NCI-H2081 (cell line): Measurements from ENCODE around the gene SYT2.
A peak's percentile ranks its signal among the peaks of the same experiment; 100 is the strongest.

ENCODE experiments used
- DNase-seq, 2 experiments: peaks; one replicate each; lab custom pipeline; 2025; lab: John Stamatoyannopoulos, UW

SYT2 gene

DNA sequence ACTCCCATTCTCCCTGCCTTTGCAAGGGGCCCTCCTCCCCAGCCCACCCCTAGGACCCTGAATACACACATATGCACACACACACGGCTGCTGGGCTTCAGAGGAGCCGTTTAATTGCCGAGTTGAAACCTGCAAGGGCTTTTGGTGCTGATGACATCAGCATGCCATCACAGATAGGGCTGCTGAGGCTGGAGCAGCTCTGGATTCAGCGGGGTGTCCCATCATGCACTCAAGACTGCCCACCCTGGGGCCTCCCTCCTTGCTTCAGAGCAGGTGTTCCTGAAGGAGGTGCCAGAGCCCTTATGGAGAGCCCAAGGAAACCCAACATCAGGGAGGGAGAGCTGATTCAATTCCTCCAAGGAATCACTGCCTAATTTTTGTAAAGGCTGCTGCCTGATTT lies 5.7 kb downstream of the SYT2 start:
- no peak for DNase-seq

DNA sequence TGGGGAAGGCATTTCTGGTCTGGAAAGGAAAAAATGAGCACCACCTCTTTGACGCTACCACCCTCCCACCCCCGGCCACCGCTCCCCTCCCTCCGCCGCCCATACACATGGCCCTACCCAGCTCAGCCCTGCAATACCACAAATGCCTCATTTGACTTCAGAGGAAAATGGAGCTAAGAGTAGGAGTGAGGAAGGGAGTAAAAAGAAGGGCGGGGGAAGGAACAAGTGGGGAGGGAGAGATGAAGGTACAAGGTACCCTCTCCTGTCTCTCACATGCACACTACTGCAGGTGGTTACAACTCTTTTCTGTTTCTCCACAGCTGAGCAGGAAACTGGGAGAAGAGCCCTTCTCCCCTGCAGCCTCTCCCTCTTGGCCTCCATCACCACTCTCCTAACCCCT lies 7.1 kb downstream of the SYT2 start:
- no peak for DNase-seq

DNA sequence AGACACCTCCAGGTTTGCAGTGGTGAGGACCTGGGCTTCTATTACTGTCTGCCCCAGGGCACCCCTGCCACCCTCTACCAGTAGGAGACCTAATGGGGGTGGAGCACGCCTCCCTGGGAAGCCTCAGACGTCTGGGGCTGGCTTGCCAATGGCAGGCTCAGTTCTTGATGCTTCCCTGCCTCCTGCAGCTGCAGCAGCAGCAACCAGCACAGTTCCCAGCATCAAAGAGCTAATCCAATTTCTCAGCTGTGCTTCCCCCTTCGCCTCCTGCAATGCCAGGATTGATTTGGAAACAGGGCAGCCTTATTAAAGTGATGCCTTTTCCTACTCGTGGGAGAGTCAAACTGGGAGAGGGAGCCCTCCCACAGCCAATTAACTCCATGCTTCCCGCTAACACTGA lies 8.2 kb downstream of the SYT2 start:
- no peak for DNase-seq

DNA sequence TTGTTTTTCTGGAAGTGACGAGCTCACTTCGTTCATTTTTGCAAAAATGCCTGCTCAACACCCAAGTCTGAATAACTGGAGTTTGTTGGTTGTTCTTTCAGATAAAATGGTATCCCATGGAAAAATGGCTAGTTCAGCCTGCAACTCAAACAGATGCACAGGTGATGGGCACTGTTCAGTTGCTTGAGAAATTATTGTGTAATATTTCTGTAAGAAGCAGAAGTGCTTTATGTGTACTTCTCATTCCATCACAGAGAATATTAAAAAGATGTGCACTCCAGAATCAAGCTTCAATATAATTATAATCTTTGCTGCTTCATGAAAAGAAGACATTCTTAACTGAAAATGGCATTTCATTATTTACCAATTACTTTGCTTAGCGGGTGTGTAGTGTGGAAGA lies 9.1 kb downstream of the SYT2 start:
- no peak for DNase-seq

DNA sequence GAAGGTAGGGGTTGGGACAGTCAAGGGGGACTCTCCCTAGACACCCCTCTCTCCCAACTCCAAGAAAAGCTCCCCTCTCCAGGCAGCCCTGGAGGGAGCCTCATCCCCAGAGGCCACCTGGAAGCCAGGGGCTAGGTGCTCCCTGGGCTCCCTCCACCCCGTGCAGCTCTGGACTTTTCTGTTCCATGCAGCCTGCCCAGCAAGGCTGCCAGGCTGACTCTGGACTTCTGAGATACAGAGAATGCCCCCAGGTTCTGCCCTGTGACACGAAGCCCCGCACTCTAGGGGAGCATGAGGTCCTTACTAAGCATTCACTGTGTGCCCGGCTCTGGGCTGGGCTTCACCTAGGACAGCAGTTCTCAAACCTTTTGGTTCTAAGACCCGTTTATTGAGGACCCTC lies 10.2 kb downstream of the SYT2 start:
- DNase-seq = no peak

DNA sequence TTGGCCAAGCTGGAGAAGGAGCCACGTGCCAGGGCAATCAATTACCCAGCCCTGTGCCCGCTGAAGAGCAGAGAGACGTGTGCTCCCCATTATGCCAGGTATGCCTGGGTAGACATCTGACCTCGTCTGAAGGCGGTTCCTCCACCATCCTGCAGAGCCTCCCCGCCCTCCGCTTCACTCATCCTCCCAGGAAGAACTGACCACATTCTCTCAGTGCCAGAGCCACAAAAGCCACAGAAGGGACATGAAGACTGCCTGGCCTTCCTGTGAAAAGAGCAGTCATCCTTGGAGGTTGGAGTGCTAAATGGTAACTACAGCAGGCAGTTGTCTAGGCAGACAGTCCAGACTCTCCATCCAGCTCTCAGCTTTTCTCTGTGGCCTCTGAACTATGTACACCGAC lies 12.0 kb downstream of the SYT2 start:
- no peak for DNase-seq

DNA sequence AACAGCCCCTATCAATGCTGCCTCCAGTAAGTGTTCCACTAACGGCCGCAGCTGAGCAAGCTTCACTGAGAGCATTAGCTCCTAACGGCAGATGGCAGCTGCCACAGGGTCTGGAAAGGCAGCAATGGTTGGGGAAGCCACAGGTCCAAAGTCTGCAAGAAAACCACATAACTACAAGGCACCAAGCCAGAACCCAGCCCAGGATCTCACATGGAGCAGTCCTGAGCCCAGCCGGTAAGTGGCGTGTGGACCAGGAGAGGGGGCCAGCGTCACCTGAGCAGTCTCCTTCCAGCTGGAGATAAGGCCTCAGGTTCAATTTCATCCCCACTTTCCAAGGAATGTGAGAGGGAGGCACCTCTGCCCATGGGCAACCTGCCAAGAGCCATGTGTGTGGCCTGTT lies 13.2 kb downstream of the SYT2 start:
- no peak for DNase-seq

DNA sequence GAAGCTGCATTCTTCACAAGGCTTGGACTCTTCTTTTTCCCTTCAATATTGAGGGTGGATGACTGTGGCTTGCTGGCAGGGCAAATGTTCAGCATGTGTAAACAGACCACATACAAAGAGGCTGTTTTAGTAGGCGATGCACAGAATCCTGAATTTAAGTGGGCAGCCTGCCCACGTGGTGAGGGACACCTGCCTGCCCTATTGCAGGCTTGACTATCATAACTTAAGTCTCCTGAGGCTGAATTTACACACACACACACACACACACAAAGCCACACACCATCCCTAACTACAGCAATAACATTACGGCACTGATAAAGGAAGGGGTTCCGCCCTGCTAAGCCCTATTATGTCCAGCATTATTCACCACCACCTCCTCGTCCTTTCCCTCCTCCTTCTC lies 15.9 kb downstream of the SYT2 start:
- peak; percentile 38 to 65 for DNase-seq

DNA sequence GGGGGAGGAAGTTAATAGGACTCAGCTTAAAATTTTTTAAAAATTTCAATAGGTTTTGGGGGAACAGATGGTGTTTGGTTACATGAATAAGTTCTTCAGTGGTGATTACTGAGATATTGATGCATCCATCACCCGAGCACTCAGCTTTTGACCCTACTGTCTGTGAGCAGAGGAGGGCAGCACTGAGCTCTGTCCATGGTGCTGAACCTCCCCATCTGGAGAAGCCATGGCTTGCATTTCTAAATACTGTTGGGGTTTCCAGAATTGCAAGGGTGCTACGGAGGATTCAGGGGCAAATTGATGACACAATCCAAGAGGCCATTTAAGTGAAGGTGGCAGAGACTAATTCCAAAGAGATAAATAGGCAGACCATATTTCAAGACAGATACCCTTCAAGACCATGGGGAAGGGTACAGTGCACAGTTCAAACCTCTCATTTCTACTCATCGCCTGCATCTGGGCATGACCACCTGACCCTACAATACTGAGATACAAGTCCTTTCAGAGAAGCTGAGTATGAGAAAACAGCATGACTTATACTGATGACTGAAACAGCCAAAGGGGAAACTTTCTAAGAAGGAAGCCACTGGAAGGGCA lies 17.2 kb downstream of the SYT2 start:
- peak; percentile 32 to 39 for DNase-seq

DNA sequence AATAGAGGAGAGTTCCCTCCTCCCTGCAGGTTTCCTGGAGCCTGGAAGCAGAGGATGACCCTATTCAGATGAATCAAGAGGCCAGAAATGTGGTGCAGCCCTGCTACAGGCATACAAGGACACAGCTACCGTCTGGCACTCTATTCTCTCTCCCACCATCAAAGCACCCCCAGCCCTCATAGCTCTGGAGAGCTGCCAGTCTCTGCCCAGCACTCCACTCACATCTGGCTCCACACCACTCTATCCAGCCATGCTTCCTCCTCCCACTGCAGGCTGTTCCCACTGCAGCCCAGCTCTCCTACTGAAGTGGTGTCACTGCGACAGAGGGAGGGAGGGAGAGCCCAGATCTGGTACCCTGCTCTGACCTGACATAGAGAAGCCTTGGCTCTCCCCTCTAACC lies 18.4 kb downstream of the SYT2 start:
- no peak for DNase-seq

DNA sequence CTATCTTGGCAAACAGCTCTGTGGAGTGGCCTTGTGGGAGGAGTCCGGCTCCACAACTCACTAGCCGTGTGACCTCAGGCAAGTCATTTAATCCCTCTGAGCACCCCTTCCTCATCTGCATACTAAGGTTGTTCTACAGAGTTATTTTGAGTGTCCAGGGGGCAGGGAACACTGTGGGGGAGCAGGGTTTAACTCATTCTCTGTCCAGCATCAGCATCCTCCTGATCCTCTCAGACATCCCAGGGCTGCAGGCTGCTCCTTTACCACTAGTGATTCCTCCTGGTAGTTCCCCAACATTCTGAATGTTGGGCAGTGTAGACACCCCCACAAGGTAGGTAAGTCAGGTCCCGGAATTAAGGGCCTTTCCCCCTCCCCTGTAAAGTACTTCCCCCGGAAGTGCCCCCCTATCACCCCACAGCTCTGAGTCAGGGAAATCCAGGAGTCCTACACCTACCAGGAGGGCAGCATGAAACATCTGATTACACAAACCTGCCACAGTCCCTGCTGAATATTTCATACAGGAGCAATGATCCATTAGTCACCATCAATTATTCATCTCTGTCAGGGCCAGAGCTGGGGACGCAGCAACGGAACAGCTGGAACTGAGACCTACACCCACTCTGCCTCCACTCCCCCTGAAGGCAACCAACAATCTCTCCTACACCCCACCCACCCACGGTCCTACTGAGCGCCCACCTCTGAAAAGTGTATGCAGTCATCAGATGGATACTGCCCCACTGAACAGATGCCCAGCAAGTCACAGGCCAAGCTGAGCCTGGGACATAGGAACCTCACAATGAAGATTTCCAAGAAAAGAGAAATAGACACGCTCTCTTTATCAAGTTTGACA lies 20.5 kb downstream of the SYT2 start:
- no peak for DNase-seq

DNA sequence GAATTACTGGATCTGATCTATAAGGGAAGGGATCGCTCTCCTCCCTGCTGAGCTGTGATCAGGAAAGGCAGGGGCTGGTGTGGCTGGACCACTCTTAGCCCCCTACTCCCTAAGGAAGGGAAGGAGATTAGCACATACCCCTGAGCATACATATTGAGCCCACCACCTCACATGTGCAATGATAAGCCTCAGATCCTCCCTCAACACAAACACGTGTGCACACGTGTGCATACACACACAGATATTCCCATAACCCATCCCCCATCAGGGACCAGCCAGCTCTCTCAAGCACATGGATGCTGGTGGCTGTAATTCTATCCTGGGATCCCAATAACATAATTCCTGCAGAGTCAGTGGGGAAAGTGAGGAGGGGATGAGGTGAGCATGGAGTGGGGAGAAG lies 21.2 kb downstream of the SYT2 start:
- DNase-seq = no peak

DNA sequence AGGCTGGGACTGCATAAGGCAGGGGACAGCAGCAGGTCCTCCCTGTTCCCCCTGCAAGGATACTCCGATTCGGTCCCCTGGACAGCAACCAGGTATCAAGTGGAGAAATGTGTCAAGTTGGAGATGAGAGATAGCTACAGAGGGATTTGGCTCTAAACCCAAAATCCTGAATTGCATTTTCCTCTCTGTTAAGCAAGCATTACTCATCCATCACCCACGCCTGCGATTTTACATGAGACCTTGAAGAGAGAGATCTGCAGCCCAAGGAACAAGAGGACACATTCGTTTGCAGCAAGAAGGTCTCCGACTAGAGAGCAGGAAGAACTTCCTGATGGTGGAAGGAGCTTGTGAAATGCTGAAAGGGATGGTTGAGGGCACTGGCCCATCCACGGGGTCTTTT lies 21.9 kb downstream of the SYT2 start:
- DNase-seq = no peak

DNA sequence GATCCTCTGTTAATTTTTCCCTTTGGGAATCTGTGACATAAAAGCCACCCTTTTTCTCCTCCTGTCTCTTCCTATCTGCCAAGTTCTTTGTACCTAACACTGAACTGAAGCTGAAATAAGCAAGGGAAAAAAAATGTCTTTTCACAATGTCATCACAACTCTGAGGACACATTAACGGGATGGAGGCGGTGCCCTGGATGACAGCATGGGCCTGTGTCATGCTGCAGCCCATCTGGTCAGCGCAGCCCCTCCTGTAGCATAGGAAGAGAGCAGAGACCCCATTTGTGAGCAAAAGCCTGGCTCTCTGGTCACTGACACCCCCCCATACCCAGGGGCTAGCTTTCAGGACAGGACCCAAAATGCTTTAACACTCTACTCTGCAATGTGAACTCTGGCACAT lies 22.5 kb downstream of the SYT2 start:
- no peak for DNase-seq

DNA sequence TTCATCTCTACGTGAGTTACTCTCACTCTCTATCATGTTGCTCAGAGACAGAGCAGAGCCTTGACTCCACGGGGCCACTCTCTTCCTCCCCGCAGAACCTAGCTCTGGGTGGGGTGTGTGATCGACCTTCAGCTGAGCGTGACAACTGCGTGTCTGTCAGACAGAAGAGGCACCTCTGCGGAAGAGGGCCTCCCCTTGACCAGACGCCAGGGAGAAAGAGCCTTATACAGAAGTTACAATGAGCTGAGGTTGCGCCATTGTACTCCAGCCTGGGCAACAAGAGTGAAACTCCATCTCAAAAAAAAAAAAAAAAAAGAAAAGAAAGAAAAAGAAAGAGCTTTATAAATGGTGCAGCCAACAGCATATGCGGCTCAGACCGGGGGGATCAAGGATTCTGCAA lies 22.9 kb downstream of the SYT2 start:
- no peak for DNase-seq

DNA sequence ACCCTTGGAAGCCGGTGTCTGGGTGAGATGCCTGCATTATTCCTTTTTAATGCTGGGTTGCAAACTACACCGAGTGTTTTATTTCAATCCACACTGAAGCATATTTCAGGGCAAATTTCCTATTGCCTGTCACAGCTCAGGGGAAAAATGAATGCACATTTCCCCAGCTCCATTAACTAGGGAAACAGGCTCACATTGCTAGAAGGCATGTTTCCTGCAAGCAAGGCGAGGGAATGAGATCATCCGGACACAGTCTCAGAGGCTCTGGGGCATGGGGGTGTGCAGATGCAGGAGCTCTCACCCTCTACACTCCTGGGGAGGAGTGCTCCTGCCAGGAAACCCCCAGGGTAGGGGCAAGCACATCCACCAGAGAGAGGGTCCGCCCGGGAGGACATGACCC lies 24.6 kb downstream of the SYT2 start:
- DNase-seq = no peak

DNA sequence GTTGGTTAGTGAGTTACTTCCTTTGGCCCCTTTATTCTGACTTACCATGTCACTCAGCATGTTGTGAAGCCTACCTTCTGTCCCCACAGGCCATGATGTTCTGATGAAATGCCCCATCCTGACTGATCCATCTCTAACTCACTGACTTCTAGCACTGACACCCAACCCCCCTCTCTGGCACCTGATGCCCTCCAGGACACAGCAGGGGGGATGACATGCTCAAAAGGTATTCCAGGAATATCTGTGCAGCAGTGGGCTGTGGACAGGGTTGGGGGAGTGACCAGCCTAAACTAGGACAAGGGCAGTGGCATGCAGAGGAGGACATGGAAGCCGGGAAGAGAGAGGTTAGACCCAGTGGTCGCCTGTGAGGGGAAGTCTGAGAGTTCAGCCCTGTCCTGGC lies 25.5 kb downstream of the SYT2 start:
- no peak for DNase-seq

DNA sequence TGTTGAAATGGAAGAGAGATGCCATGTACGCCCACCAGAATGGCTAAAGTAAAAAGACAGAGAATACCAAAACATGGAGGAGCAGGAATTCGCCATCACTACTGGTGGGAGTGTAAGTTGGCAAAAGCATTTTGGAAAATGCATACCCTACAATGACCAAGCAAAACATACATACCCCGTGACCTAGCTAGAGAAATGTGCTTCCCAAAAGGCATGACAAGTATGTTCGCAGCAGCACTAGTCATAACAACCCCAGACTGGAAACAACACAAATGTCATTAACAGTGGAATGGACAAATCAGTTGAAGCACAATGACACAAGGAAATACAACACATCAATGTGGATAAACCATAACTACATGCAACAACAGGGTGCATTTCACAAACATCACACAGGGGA lies 27.2 kb downstream of the SYT2 start:
- no peak for DNase-seq

DNA sequence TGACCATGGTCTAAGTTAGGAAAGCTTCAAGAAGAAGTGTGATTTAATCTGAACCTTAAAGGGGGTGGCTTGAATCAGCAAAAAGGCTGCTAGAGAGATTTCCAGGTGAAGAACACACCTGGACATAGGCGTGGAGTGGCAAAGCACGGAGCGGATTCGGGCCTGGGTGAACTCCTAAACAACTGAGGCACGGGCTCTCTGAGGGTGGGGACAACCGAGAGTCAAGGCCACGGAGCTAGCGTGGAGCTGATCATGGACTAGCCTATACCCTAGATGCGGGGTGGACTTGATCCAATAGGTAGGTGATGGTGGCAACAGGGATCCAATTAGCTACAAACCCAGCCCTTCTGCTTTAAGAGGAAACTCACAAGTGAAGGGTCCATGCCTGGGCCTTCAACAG lies 27.8 kb downstream of the SYT2 start:
- DNase-seq = no peak

DNA sequence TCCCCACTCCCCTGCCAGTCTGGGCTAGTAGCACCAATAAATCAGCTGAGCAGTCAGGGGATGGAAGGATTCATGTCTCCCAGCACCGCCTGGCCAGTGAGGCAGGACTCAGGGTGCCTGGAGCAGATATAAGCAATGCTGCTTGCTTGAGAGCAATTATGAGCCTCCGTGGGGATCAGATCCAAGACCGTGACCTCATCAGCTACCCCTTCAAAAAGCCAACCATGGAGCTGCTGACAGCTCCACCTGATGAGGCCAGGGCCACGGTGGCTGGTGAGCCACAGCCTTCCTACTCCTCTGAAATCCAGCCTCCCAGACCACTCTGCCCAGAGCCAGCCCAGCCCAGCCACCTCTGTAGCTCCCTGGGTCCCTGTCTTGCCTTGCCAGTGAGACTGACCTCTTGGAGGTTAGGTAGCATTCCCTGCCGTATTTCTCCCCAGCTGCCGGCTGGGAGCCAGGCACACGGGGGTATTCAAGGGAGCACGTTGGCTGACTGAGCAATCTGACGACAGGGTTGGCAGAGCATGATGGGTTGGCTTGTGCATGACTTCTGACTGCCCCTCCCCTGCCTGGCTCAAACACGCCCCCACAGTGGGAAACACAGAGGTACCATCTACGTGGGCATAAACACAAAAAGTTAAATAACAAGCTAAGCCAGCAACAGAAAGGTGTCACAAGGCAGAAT lies 28.4 kb downstream of the SYT2 start:
- no peak for DNase-seq

DNA sequence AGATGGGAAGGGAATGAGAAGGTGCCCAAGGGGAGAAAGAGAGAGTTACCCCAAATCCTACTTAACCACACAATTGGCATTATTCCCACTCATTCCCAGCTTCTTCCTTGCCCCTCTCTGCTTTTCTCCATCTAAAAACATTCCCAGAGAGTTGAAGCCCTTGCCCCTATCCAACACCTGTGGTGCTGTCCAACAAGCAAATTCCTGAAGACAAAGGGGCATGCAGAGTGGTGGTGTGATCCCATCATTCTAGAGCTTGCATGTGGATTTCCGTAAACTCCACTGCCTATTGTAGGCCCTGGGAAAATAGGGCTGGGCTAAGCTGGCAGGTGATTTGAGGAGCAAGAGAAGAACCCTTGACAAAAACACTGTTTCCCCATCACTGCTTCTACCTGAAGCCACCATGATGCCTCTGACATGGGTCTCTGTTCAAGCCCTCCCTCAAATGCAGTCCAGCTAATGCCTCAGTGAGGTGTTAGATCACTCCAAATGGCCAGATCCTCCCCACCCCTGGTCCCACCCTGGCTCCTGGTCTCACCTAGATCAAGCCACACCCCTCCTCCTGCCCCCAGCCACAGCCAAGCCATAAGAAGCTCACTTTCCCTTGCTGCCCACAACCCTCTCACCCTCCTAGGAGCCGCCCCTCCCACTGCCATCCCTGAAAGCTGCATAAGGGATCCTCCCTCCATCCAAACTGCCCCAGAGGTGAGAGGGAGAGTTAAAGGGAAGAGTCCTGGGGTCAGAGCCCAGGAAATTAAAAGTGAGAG lies 29.5 kb downstream of the SYT2 start:
- DNase-seq = no peak

DNA sequence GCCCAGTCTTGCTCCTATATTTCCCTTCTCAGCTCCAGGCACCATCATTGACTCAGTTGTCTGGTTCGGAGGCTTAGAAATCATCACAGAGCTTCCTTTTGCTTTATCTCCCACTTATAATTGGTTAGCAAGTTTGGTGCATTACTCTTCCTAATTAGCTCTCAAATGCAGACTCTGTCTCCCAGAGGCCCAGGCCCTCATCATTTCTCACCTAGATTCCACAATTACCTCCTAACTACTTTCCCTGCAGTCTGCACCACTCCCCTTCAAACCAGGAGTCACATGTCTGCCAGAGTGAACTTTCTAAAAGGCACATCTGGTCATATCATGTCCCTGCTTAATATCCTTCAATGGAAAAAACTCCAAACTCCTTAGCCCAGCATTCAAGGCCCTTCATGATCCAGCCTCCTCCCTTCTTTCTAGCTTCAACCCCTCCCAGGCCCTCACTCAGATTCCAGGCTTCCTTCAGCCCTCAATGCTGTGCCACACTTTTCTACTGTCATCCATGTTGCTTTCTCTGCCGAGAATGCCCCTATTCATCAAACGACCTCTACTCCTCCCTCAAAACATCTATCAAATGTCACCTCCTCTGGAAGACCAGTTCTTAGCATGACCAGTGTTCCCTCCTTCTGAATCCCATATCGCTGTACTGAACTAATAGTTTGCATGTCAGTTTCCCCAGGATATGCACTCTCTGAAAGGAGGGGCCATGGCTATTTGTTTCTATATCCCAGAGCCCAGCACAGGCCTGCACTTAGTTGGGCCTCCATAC lies 30.7 kb downstream of the SYT2 start:
- DNase-seq = no peak
